ENCODE data around the gene KMT2B. TPM values are rescaled to one million over a fixed set of nuclear protein-coding genes. Genes with fewer than 3 reads are reported as not detected.
A peak's percentile ranks its signal among the peaks of the same experiment; 100 is the strongest.

The KMT2B gene
- total RNA-seq, 2 donors from 2014 or later = 23.1 to 23.5 TPM

GRCh38 chr19:35710784-35711723, 6.7 kb upstream of the KMT2B start:
- DNase-seq (ENCODE audit: low spot score) = no peak
- intact Hi-C loops (cut with DNase I) = loop anchor here in 1 of 2 donors (10.0 kb wide), 1 partner anchor 224 kb away; the partner anchor contains the start of gene LRFN3

GRCh38 chr19:35712567-35713505, 5.0 kb upstream of the KMT2B start:
- no peak for DNase-seq (ENCODE audit: low spot score)
- intact Hi-C loops (cut with DNase I) = loop anchor here in 1 of 2 donors (10.0 kb wide), 1 partner anchor 222 kb away; the partner anchor contains the start of gene LRFN3

GRCh38 chr19:35713506-35713850, 4.3 kb upstream of the KMT2B start:
- intact Hi-C loops (cut with DNase I) = loop anchor here in 1 of 2 donors (10.0 kb wide), 1 partner anchor 221 kb away; the partner anchor contains the start of gene LRFN3
- no peak for DNase-seq (ENCODE audit: low spot score)

GRCh38 chr19:35713904-35714495, 3.8 kb upstream of the KMT2B start:
- intact Hi-C loops (cut with DNase I) = loop anchor here in 1 of 2 donors (10.0 kb wide), 1 partner anchor 221 kb away; the partner anchor contains the start of gene LRFN3
- no peak for DNase-seq (ENCODE audit: low spot score)

- DNase-seq (ENCODE audit: low spot score) = no peak
- intact Hi-C loops (cut with DNase I) = loop anchor here in 1 of 2 donors (10.0 kb wide), 1 partner anchor 220 kb away; the partner anchor contains the start of gene LRFN3
Observed at GRCh38 chr19:35714601-35715354, 3.0 kb upstream of the KMT2B start.

- no peak for DNase-seq (ENCODE audit: low spot score)
- intact Hi-C loops (cut with DNase I) = loop anchor here in 1 of 2 donors (10.0 kb wide), 1 partner anchor 219 kb away; the partner anchor contains the start of gene LRFN3
Observed at GRCh38 chr19:35715355-35715809, 2.4 kb upstream of the KMT2B start.

GRCh38 chr19:35715981-35716800, 1.6 kb upstream of the KMT2B start:
- peak; percentile 91 for DNase-seq (ENCODE audit: low spot score)
- intact Hi-C loops (cut with DNase I) = loop anchor here in 1 of 2 donors (10.0 kb wide), 1 partner anchor 219 kb away; the partner anchor contains the start of gene LRFN3

GRCh38 chr19:35716801-35717664, 770 bp upstream of the KMT2B start:
- DNase-seq (ENCODE audit: low spot score) = peak; percentile 98
- intact Hi-C loops (cut with DNase I) = loop anchor here in 1 of 2 donors (10.0 kb wide), 1 partner anchor 218 kb away; the partner anchor contains the start of gene LRFN3

GRCh38 chr19:35718345-35719041, 690 bp downstream of the KMT2B start:
- intact Hi-C loops (cut with DNase I) = loop anchor here in 1 of 2 donors (10.0 kb wide), 1 partner anchor 216 kb away; the partner anchor contains the start of gene LRFN3
- DNase-seq (ENCODE audit: low spot score) = peak; percentile 88

- no peak for DNase-seq (ENCODE audit: low spot score)
- intact Hi-C loops (cut with DNase I) = loop anchor here in 1 of 2 donors (10.0 kb wide), 1 partner anchor 215 kb away; the partner anchor contains the start of gene LRFN3
Observed at GRCh38 chr19:35719402-35720162, 1.8 kb downstream of the KMT2B start.

GRCh38 chr19:35720163-35720524, 2.3 kb downstream of the KMT2B start:
- intact Hi-C loops (cut with DNase I) = no loop called here
- peak; percentile 74 for DNase-seq (ENCODE audit: low spot score)

- DNase-seq (ENCODE audit: low spot score) = no peak
- intact Hi-C loops (cut with DNase I) = no loop called here
Observed at GRCh38 chr19:35720648-35721047, 2.8 kb downstream of the KMT2B start.

GRCh38 chr19:35721374-35721773, 3.6 kb downstream of the KMT2B start:
- no peak for DNase-seq (ENCODE audit: low spot score)
- intact Hi-C loops (cut with DNase I) = no loop called here

- no peak for DNase-seq (ENCODE audit: low spot score)
- intact Hi-C loops (cut with DNase I) = no loop called here
Observed at GRCh38 chr19:35722461-35722860, 4.7 kb downstream of the KMT2B start.

- intact Hi-C loops (cut with DNase I) = no loop called here
- no peak for DNase-seq (ENCODE audit: low spot score)
Observed at GRCh38 chr19:35722897-35723296, 5.1 kb downstream of the KMT2B start.

Measured in posterior vena cava (tissue), 2 donors.